AG10803 (cell line): ENCODE measurements around the gene NPC1L1.
A peak's percentile ranks its signal among the peaks of the same experiment; 100 is the strongest.

ENCODE experiments used
- DNase-seq: peaks from one replicate; pipeline ENCODE4 v3.0.0; 2010; ENCODE audit warnings: low read depth
- H3K4me3 ChIP-seq: 2 replicates; pipeline ENCODE4 v1.5.1; 2011; ENCODE audit warnings: mild to moderate bottlenecking, low read length, control low read depth
- CTCF ChIP-seq: conservative IDR thresholded peaks from 2 replicates; pipeline ENCODE4 v1.5.1; 2011; ENCODE audit warnings: mild to moderate bottlenecking, low read length, control low read depth, inconsistent platforms

The NPC1L1 gene

GRCh38 chr7:44473295-44473694 lies 67.8 kb downstream of the NPC1L1 start:
- no peak for TF ChIP-seq CTCF
- no peak overlapping the region for H3K4me3 ChIP-seq
- DNase-seq = no peak

DNA sequence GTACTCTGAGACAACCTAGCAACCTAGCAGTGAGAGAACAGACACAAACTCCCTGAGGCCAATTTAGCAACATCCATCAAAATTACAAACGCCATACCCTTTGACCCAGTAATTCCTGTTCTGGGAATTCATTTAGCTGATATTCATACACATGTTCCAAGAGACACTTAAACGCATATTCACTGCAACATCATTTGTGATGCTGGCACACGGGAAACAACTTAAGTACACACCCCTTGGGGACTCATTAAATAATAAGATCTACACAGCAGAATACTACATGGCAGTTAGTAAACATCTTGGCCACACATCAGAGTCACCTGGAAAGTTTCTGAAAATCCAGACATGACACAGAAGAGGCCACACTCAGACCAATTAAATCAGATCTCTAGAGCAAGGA lies 68.3 kb downstream of the NPC1L1 start:
- no peak for DNase-seq
- TF ChIP-seq CTCF = no peak
- H3K4me3 ChIP-seq = no peak overlapping the region

DNA sequence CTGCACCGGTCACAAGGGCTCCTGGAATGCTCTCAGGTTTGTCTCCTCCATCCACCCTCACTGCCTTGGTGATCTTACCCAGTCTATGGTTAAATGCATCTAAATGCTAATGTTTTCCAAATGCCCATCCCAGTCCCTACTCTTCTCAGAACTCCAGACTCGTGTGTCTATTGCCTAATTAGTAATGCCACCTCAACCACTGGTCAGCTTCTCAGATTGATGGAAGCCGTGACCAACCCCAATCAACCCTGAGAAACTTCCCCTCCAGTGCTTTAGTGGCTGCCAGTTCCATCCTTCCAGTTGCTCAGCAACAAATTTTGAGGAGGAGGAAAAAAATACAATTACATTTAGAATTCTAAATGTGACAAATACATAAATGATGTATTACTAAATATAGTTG lies 69.3 kb downstream of the NPC1L1 start:
- no peak overlapping the region for H3K4me3 ChIP-seq
- TF ChIP-seq CTCF = no peak
- peak; percentile 32 for DNase-seq

DNA sequence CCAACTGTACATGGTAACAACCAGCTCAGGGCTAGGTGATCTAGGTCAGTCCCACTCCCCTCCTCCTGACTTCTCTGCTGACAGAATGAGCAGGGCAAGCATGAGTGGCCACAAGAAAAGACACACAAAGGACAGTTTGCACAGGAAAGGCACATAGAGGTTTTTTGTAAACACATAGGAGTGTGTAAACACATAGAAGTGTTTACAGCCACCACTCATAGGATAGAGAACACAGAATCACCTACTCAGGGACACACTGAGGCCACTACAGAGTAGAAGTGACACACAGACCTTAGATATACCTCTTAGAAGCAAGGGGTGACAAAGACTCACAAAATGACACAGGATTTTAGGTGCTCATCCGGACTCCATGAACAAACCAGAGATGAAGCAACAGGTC lies 69.7 kb downstream of the NPC1L1 start:
- H3K4me3 ChIP-seq = no peak overlapping the region
- TF ChIP-seq CTCF = no peak
- no peak for DNase-seq

DNA sequence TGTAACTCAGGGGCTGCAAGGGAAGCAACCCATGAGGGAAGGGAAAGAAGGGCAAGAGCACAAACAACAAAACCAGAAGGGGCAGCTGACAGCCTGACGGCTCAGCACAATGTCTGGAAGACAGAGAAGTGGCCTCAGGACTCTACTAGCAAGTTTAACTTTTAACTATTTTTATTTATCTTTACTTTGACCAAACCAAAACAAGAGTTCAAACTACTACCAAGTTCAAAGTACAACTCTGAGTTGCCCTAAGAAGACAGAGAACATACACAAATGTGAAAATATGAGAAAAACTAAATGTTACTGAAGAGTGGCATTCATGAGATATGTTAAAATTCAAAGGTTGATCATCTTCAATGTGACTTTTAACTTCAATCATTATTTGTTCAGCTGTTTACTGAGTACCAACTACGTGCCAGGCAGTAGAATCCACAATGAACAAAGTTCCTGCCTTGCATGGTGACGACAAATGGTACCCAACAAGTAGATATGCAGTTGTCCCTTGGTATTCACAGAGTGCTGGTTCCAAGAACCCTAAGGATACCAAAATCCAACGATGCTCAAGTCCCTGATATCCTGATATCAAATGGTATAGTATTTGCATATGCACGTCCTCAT lies 70.4 kb downstream of the NPC1L1 start:
- H3K4me3 ChIP-seq = no peak overlapping the region
- no peak for TF ChIP-seq CTCF
- no peak for DNase-seq

DNA sequence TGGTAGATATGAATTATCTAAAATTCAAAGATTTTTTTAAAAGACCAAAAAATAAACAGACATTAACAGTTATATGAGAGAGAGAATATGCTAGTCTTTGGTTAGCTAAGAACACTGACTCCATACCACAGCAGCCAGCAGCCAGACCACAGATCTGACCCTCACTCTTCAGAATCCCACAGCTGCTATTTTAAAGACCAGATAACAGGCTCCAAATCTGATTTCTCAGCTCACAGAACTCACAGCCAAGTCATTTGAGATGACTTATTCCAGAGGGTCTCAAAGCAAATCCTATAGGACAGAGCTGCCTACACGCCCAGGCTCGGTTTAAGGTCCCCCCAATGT lies 71.0 kb downstream of the NPC1L1 start:
- H3K4me3 ChIP-seq = no peak overlapping the region
- DNase-seq = no peak
- no peak for TF ChIP-seq CTCF

DNA sequence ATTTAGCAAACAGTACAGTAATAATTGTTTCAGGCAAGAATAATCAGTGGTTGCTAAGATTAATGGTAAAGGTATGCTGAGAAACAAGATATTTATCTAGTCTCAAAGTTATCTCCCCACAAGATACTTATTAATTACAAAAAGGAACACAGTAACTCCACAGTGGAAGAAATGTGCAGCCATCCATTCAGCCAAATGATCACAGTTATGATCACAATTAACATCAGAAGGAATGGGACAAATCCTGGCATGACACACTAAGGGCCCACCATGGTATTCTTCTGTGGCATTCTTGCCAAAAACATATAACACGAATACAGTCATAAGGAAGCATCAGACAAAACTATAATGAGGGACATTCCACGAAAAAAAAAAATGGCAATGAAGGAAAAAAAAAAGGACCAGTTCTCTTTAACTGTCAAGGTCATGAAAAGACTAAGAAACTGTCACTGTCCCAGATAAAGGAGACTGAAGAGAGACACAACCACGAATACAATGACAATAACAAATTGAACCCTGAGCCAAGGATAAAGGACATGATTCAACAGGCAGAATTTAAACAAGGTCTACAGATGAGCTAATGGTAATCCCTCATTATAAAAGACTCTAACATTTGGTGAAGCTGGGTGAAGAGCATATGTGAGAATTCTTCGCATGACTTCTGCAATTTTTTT lies 71.5 kb downstream of the NPC1L1 start:
- DNase-seq = no peak
- TF ChIP-seq CTCF = no peak
- no peak overlapping the region for H3K4me3 ChIP-seq
